HepG2 (cell line): ENCODE data around the gene OR10V1. TPM values are rescaled to one million over a fixed set of nuclear protein-coding genes. Genes with fewer than 3 reads are reported as not detected.
A peak's percentile ranks its signal among the peaks of the same experiment; 100 is the strongest.

Experiments
- EED ChIP-seq: sonication (generic); formaldehyde crosslinking; IDR thresholded peaks from 2 replicates; pipeline ENCODE4 v1.5.0; 2020; ENCODE audit warnings: mild to moderate bottlenecking, missing genetic modification reagents
- HNRNPLL ChIP-seq: fragments of 200-400 bp; formaldehyde crosslinking; IDR thresholded peaks from 2 replicates; pipeline ENCODE4 v1.6.1; 2017; ENCODE audit warnings: mild to moderate bottlenecking, low read depth, low read length; ENCODE audit not compliant: poor library complexity, severe bottlenecking
- KAT8 ChIP-seq: IDR thresholded peaks from 2 replicates; pipeline ENCODE4 v1.6.1; 2016; ENCODE audit warnings: missing genetic modification reagents, missing compliant biosample characterization
- NR2F6 ChIP-seq, 2 experiments: IDR thresholded peaks; 2 replicates each; pipeline ENCODE4 v1.6.1; 2016; ENCODE audit warnings: antibody characterized with exemption in 1 of 2, mild to moderate bottlenecking in 1 of 2
- SNRNP70 ChIP-seq: fragments of 200-400 bp; formaldehyde crosslinking; IDR thresholded peaks from 2 replicates; pipeline ENCODE4 v1.6.1; 2017; ENCODE audit warnings: mild to moderate bottlenecking, low read depth, low read length, moderate library complexity
- ZMYM4 ChIP-seq: sonication (generic); formaldehyde crosslinking; IDR thresholded peaks from 2 replicates; pipeline ENCODE4 v1.8.1; 2023; ENCODE audit warnings: mild to moderate bottlenecking, missing genetic modification reagents
- ZNF564 ChIP-seq: sonication (generic); formaldehyde crosslinking; IDR thresholded peaks from 2 replicates; pipeline ENCODE4 v1.8.1; 2023; ENCODE audit warnings: mild to moderate bottlenecking, missing genetic modification reagents
- polyA plus RNA-seq, 8 experiments: library from polyadenylated mRNA; depleted of rRNA in 3 of 8; stranded (reverse) in 7 of 8; unstranded in 1 of 8; fragments of >200 nt; fragmentation: Illumina TruSeq in 4 of 8; extraction: Trizol in 4 of 8; gene quantifications; 2 replicates each; pipeline versions ENCODE4 v1.2.1 to v1.2.3, GENCODE V29; 2011 to 2016; ENCODE audit warnings: low read depth in 4 of 8, missing spikeins in 1 of 8, mixed read lengths in 1 of 8; ENCODE audit not compliant: insufficient read depth in 1 of 8
- total RNA-seq, 5 experiments: library from RNA; depleted of rRNA; stranded (reverse); fragments of >200 nt; fragmentation: Illumina TruSeq; extraction: Trizol; gene quantifications; 2 replicates each; pipeline ENCODE4 v1.2.3, GENCODE V29; 2016; ENCODE audit warnings: low read depth in 1 of 5
- TF ChIP-seq, protein P1 (sequence below): sonication (generic); formaldehyde crosslinking; IDR thresholded peaks from 2 replicates; pipeline ENCODE4 v1.4.0; 2020; ENCODE audit warnings: missing genetic modification reagents; ENCODE audit errors: not compliant biosample characterization
- TF ChIP-seq, protein P2 (sequence below): sonication (generic); formaldehyde crosslinking; IDR thresholded peaks from 2 replicates; pipeline ENCODE4 v1.4.0; 2020; ENCODE audit warnings: missing genetic modification reagents, mild to moderate bottlenecking, borderline replicate concordance
- TF ChIP-seq, protein P3 (sequence below): IDR thresholded peaks from 2 replicates; pipeline ENCODE4 v1.6.1; 2016; ENCODE audit warnings: mild to moderate bottlenecking
- TF ChIP-seq, protein P4 (sequence below): sonication (generic); formaldehyde crosslinking; IDR thresholded peaks from 2 replicates; pipeline ENCODE4 v1.4.0; 2020; ENCODE audit warnings: missing genetic modification reagents
- TF ChIP-seq, protein P5 (sequence below): IDR thresholded peaks from 2 replicates; pipeline ENCODE4 v1.4.0; 2020; ENCODE audit warnings: mild to moderate bottlenecking, missing genetic modification reagents
- TF ChIP-seq, protein P6 (sequence below): sonication (generic); formaldehyde crosslinking; IDR thresholded peaks from 2 replicates; pipeline ENCODE4 v1.8.0; 2022; ENCODE audit warnings: mild to moderate bottlenecking, missing genetic modification reagents, borderline replicate concordance
- TF ChIP-seq, protein P7 (sequence below): sonication (generic); formaldehyde crosslinking; IDR thresholded peaks from 2 replicates; pipeline ENCODE4 v1.4.0; 2020; ENCODE audit warnings: mild to moderate bottlenecking, missing genetic modification reagents

OR10V1 gene
- total and polyA plus RNA-seq, 2 of the 13 experiments (the other 11 are each of a cell fraction or from before 2014, with no cell fraction given) = not detected

DNA sequence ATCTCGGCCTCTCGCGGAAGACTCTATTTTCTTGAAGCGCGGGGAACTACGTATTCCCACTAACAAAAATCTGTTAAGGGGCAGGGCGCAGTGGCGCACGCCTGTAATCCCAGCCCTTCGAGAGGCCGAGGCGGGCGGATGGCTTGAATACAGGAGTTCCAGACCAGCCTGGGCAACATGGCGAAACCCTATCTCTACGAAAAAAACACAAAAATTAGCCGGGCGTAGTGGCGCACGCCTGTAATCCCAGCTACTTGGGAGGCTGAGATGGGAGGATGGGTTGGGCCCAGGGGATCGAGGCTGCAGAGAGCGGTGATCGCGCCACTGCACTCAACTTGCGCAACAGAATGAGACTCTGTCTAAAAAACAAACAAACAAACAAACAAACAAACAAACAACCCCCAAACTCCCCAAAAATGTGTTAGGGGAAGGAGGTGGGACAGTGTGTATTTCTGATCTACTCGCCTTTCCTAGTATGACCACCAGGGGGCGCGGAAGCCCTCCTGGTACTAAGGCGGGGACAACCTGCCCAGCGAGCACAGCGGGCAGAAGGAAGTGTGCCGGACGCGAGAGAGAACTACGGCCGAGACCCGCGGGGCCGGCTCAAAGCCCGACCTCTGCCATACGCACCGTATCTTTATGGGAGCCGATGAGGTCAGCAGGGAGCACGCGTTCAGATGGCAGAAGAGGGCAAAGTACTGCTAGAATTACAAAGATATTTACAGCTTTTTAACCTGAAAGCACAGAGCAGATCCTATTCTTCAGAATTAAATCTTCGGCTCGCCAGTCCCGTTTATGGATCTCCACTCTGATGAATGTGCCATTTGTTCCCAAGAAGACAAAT lies 40.2 kb upstream of the OR10V1 start (continued):
- TF ChIP-seq, protein P1, sequence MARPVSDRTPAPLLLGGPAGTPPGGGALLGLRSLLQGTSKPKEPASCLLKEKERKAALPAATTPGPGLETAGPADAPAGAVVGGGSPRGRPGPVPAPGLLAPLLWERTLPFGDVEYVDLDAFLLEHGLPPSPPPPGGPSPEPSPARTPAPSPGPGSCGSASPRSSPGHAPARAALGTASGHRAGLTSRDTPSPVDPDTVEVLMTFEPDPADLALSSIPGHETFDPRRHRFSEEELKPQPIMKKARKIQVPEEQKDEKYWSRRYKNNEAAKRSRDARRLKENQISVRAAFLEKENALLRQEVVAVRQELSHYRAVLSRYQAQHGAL = no peak
- TF ChIP-seq, protein P2, sequence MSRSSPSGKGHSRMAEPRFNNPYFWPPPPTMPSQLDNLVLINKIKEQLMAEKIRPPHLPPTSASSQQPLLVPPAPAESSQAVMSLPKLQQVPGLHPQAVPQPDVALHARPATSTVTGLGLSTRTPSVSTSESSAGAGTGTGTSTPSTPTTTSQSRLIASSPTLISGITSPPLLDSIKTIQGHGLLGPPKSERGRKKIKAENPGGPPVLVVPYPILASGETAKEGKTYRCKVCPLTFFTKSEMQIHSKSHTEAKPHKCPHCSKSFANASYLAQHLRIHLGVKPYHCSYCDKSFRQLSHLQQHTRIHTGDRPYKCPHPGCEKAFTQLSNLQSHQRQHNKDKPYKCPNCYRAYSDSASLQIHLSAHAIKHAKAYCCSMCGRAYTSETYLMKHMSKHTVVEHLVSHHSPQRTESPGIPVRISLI (CRISPR knock-in tag) = no peak
- TF ChIP-seq EED (CRISPR knock-in tag) (no peak), ZMYM4 (peak; percentile 59; the same call in 1 of the 2 replicates), SNRNP70 (no peak), NR2F6 (IDR thresholded peaks at IDR 0.05) (no peak), NR2F6 (CRISPR knock-in tag; IDR thresholded peaks at IDR 0.05) (peak; percentile 29; the same call in 1 of the 2 replicates), ZNF564 (CRISPR knock-in tag) (no peak), KAT8 (peak; percentile 58; the same call in 1 of the 2 replicates), HNRNPLL (peak; percentile 17)
- TF ChIP-seq, protein P3, sequence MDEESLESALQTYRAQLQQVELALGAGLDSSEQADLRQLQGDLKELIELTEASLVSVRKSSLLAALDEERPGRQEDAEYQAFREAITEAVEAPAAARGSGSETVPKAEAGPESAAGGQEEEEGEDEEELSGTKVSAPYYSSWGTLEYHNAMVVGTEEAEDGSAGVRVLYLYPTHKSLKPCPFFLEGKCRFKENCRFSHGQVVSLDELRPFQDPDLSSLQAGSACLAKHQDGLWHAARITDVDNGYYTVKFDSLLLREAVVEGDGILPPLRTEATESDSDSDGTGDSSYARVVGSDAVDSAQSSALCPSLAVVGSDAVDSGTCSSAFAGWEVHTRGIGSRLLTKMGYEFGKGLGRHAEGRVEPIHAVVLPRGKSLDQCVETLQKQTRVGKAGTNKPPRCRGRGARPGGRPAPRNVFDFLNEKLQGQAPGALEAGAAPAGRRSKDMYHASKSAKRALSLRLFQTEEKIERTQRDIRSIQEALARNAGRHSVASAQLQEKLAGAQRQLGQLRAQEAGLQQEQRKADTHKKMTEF (CRISPR knock-in tag) = peak; percentile 64; the same call in 1 of the 2 replicates
- TF ChIP-seq, protein P4, sequence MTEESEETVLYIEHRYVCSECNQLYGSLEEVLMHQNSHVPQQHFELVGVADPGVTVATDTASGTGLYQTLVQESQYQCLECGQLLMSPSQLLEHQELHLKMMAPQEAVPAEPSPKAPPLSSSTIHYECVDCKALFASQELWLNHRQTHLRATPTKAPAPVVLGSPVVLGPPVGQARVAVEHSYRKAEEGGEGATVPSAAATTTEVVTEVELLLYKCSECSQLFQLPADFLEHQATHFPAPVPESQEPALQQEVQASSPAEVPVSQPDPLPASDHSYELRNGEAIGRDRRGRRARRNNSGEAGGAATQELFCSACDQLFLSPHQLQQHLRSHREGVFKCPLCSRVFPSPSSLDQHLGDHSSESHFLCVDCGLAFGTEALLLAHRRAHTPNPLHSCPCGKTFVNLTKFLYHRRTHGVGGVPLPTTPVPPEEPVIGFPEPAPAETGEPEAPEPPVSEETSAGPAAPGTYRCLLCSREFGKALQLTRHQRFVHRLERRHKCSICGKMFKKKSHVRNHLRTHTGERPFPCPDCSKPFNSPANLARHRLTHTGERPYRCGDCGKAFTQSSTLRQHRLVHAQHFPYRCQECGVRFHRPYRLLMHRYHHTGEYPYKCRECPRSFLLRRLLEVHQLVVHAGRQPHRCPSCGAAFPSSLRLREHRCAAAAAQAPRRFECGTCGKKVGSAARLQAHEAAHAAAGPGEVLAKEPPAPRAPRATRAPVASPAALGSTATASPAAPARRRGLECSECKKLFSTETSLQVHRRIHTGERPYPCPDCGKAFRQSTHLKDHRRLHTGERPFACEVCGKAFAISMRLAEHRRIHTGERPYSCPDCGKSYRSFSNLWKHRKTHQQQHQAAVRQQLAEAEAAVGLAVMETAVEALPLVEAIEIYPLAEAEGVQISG (CRISPR knock-in tag) = peak; percentile 71
- TF ChIP-seq, protein P5, sequence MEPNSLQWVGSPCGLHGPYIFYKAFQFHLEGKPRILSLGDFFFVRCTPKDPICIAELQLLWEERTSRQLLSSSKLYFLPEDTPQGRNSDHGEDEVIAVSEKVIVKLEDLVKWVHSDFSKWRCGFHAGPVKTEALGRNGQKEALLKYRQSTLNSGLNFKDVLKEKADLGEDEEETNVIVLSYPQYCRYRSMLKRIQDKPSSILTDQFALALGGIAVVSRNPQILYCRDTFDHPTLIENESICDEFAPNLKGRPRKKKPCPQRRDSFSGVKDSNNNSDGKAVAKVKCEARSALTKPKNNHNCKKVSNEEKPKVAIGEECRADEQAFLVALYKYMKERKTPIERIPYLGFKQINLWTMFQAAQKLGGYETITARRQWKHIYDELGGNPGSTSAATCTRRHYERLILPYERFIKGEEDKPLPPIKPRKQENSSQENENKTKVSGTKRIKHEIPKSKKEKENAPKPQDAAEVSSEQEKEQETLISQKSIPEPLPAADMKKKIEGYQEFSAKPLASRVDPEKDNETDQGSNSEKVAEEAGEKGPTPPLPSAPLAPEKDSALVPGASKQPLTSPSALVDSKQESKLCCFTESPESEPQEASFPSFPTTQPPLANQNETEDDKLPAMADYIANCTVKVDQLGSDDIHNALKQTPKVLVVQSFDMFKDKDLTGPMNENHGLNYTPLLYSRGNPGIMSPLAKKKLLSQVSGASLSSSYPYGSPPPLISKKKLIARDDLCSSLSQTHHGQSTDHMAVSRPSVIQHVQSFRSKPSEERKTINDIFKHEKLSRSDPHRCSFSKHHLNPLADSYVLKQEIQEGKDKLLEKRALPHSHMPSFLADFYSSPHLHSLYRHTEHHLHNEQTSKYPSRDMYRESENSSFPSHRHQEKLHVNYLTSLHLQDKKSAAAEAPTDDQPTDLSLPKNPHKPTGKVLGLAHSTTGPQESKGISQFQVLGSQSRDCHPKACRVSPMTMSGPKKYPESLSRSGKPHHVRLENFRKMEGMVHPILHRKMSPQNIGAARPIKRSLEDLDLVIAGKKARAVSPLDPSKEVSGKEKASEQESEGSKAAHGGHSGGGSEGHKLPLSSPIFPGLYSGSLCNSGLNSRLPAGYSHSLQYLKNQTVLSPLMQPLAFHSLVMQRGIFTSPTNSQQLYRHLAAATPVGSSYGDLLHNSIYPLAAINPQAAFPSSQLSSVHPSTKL (CRISPR knock-in tag) = peak; percentile 59
- TF ChIP-seq, protein P6, sequence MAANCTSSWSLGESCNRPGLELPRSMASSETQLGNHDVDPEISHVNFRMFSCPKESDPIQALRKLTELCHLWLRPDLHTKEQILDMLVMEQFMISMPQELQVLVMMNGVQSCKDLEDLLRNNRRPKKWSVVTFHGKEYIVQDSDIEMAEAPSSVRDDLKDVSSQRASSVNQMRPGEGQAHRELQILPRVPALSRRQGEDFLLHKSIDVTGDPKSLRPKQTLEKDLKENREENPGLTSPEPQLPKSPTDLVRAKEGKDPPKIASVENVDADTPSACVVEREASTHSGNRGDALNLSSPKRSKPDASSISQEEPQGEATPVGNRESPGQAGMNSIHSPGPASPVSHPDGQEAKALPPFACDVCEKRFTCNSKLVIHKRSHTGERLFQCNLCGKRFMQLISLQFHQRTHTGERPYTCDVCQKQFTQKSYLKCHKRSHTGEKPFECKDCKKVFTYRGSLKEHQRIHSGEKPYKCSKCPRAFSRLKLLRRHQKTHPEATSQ = peak; percentile 41; the same call in 1 of the 2 replicates
- TF ChIP-seq, protein P7, sequence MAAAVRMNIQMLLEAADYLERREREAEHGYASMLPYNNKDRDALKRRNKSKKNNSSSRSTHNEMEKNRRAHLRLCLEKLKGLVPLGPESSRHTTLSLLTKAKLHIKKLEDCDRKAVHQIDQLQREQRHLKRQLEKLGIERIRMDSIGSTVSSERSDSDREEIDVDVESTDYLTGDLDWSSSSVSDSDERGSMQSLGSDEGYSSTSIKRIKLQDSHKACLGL (CRISPR knock-in tag) = 0 out of 2 replicates have a peak, but pooled peaks have one; percentile 58
